Stimulated activated CD4-positive, alpha-beta T cell treated with anti-CD3 and anti-CD28 coated beads, TNF-alpha, amount 100 ng/mL, for 48 hours (primary cell): ENCODE data around the gene MOB1B.
"Not testable (repeated sequence)": the region's sequence is repeated elsewhere in the genome, so short reads cannot be mapped to it uniquely, and the experiment has no call there.

Source experiments
- DNase-seq, 3 donors: peaks; one replicate each; pipeline ENCODE4 v3.0.0-alpha.2; 2020; ENCODE audit warnings: low read depth in 3 of 3

MOB1B gene

GRCh38 chr4:70901984-70902576 is at the start of gene MOB1B:
Gene MOB1B (plus strand): TSS chr4:70902369. CDS start chr4:70902537, 168 bp downstream.
- DNase-seq, result peak; percentile 70 to 84 (median 74)

- DNase-seq, result no peak
Observed at GRCh38 chr4:70855464-70855863, 46.7 kb upstream of the MOB1B start.

GRCh38 chr4:70858454-70858853 is 43.7 kb upstream of the MOB1B start:
- no peak for DNase-seq

DNA sequence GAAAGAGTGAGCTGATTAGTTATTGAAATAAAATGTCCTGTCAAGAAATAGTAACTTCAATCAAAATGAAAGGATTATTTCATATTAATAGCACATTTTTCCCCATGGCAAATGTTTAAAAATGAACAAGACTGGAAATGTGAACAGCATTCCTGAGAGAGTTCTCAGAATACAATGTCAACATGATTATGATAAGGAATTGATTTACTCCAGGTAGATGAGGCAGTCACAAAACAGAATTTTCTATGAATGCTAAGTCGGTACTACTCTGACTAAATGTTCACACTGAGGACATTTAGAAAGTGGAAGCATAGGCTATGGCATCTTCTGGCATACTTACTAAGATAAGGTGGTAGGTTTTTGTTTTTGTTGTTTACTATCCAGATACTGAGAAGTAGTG is 43.1 kb upstream of the MOB1B start:
- DNase-seq, result no peak

- DNase-seq, result no peak
Observed at GRCh38 chr4:70863099-70863790, 38.9 kb upstream of the MOB1B start.

GRCh38 chr4:70868778-70869177 is 33.4 kb upstream of the MOB1B start:
- DNase-seq, result no peak

DNA sequence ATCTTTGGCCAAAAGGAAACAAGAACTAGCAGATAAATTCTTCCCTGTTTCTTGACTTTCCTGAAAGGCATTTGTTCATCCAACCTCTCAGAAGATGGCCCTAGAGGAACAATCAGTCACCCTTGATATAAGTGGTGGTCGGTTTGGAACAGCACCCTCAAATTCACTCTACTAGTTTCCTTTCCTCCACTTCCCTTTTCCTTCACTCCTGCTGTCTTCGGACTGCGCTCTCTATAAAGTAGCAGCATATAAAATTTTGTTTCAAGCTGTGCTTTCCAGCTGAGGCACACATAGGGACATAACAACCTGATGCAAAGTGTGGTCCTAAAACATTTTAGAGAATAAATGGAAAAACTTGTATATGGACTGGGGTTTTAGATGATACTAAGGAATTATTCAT is 29.0 kb upstream of the MOB1B start:
- DNase-seq, result no peak

- DNase-seq, result no peak
Observed at GRCh38 chr4:70874268-70875156, 27.7 kb upstream of the MOB1B start.

DNA sequence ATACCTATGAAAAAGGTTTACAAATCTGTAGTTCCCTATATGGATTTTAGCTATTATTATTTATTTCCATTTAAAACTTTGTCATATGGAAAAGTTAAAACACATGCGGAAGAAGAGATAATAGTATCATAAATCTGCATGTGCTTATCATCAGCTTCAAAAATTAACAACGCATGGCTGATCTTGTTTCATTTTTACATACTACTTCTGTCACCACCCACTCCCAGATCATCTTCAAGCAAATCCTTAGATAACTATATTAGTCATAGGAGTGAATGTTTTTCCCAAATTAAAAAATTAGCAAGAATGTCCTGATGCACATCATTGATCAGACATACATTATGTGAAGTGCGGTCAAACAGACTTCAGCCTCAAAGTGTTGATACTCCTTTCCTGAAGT is 24.6 kb upstream of the MOB1B start:
- no peak for DNase-seq

- DNase-seq, result no peak
Observed at GRCh38 chr4:70880739-70881138, 21.4 kb upstream of the MOB1B start.

DNA sequence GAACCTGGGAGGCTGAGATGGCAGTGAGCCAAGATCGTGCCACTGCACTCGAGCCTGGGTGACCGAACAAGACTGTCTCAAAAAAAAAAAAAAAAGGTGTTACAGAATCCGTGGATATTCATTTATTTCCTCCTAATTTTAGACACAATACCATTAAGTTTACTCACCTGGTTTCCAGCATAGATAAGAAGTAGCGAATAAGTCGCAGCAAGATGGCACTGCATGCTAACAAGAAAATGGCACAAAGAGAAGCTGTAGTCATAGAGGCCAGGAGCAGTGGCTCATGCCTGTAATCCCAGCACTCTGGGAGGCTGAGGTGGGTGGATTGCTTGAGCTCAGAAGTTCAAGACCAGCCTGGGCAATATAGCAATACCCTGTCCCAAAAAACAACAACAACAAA is 17.0 kb upstream of the MOB1B start:
- no peak for DNase-seq

- no peak for DNase-seq
Observed at GRCh38 chr4:70892086-70892769, 9.9 kb upstream of the MOB1B start.

DNA sequence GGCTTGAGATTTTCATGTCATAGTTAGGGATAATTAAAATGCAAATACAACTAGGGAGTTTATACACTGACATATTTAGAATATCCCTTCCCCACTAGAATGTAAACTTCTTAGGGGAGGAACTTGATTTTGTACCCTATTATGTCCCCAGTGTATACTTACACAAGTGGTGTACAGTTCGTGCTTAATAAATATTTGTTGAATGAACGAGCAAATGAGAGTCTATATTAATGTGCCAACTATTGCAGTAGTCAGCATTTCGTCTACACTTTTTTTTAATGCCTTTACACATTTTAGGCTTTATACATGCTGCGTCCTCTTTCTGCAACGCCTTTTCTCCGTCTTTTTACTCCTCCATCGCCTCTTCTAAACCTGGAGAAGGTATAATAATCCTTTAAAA is 8.4 kb upstream of the MOB1B start:
- no peak for DNase-seq

- DNase-seq, result no peak
Observed at GRCh38 chr4:70895405-70895804, 6.8 kb upstream of the MOB1B start.

DNA sequence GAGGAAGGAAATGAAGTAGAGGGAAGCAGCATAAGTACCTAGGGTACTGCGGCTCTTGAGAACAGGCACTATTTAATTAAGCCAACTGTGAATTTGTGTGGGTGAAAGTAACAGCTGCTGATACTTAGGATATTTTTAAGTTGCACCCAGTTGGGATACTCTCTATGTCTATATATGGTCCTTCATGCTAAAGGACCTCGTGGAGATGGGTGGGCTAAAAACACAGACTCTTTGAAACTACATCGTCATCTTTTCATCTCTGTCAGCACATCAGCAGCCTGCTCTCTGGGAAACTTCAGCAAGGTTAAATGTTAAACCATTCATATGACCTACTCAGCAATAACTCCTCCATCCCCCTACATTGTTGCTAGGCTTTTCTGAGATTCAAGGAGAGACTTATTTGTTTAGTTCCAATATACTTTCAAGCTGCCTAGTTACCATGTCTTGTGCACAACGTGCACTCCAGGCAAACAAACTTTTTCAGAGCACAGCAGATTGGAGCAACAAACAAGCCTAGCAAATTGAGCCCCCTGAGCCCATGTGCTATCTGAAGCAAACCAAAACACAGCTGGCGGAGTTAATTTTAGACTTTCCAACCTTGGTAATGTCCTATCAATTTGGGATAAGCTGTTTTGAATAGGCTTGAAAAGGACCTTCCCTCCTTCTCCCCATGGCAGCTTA is 6.2 kb upstream of the MOB1B start:
- no peak for DNase-seq

- not testable (repeated sequence) for DNase-seq
Observed at GRCh38 chr4:70898581-70898980, 3.6 kb upstream of the MOB1B start.

- no peak for DNase-seq
Observed at GRCh38 chr4:70901607-70901983, 574 bp upstream of the MOB1B start.

- DNase-seq, result no peak
Observed at GRCh38 chr4:70902577-70903290, 565 bp downstream of the MOB1B start.

DNA sequence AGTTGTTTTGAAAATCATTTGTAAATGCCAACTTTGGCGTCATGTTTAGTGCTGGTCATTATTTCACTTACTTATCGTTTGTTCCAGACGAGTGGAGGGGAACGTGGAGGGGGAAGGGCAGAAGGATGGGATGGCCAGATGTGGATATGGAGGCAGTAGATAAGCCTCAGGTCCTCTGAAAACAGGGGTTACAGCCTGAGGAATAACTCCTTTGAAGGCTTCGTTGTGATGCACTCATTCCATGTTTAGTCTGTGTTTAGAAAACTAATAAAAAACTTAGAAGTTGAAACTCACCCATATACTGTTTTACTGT is 1.1 kb downstream of the MOB1B start:
- DNase-seq, result no peak

DNA sequence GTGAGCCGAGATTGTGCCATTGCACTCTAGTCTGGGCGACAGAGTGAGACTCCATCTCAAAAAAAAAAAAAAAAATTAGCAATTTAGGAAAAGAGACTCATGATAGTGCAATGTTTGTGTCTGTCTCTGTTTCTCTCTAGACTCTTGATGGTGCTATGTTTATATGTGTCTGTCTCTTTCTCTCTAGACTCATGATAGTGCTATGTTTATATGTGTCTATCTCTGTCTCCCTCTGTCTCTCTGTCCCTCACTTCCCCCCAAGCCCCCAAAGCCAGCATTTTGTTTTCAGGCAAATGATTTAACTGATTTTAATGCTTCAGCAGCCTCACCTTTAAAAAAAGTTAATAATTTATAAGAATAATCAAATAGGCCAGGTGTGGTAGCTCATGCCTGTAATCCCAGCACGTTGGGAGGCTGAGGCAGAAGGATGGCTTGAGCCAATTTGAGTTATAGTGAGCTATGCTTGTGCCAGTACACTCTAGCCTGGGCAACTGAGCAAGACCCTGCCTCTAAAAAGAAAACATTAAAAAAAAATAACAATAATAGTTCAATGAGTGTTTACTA is 6.9 kb downstream of the MOB1B start:
- DNase-seq, result no peak

DNA sequence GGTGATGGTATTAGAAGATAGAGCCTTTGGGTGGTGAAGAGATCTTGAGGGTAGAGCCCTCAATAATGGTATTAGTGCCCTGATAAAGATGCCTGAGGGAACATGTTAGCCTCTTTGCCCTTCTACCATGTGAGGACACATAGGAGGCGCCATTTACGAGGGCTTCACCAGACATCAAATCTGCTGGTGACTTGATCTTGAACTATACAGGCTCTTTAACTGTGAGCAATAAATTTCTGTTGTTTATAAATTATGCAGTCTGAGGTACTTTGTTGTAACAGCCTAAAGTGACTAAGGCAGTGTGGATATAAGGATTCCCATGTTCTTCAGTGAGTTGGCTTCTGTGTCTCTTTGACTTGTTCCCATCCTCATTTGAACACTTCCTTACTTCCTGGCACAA is 11.8 kb downstream of the MOB1B start:
- DNase-seq, result no peak
